Smooth muscle cell (in vitro differentiated cells): ENCODE measurements around the gene CACNA1G. TPM values are rescaled to one million over a fixed set of nuclear protein-coding genes. Genes with fewer than 3 reads are reported as not detected.

Source experiments
- DNase-seq: peaks from one replicate; lab custom pipeline; 2025; ENCODE audit not compliant: unreplicated experiment; lab: John Stamatoyannopoulos, UW
- H2AFZ ChIP-seq: fragments of 200-600 bp; sonication (generic); 2 replicates; pipeline ENCODE4 v1.6.0; 2016; ENCODE audit warnings: antibody characterized with exemption, low read depth, mild to moderate bottlenecking
- H3F3A ChIP-seq: fragments of 200-600 bp; sonication (generic); 2 replicates; pipeline ENCODE4 v1.6.0; 2017; ENCODE audit warnings: antibody characterized with exemption, low read depth
- H3K27ac ChIP-seq: fragments of 200-600 bp; sonication (generic); 2 replicates; pipeline ENCODE4 v1.5.1; 2016; ENCODE audit warnings: low read depth, mild to moderate bottlenecking
- H3K27me3 ChIP-seq: fragments of 200-600 bp; sonication (generic); 2 replicates; pipeline ENCODE4 v1.6.1; 2016; ENCODE audit warnings: low read depth, mild to moderate bottlenecking
- H3K36me3 ChIP-seq: fragments of 200-600 bp; sonication (generic); 2 replicates; pipeline ENCODE4 v1.5.1; 2016; ENCODE audit warnings: low read depth
- H3K4me1 ChIP-seq: fragments of 200-600 bp; sonication (generic); 2 replicates; pipeline ENCODE4 v1.5.1; 2016; ENCODE audit warnings: low read depth
- H3K4me2 ChIP-seq: fragments of 200-600 bp; sonication (generic); 2 replicates; pipeline ENCODE4 v1.6.0; 2016; ENCODE audit warnings: mild to moderate bottlenecking
- H3K4me3 ChIP-seq: fragments of 200-600 bp; sonication (generic); 2 replicates; pipeline ENCODE4 v1.5.1; 2016; ENCODE audit warnings: mild to moderate bottlenecking
- H3K79me2 ChIP-seq: fragments of 200-600 bp; sonication (generic); 2 replicates; pipeline ENCODE4 v1.6.0; 2016; ENCODE audit warnings: low read depth, mild to moderate bottlenecking
- H3K9ac ChIP-seq: fragments of 200-600 bp; sonication (generic); 2 replicates; pipeline ENCODE4 v1.6.0; 2016; ENCODE audit warnings: low read depth
- H3K9me3 ChIP-seq: fragments of 200-600 bp; sonication (generic); replicated peaks from 2 replicates; pipeline ENCODE4 v1.5.1; 2016; ENCODE audit warnings: low read depth
- H4K20me1 ChIP-seq: fragments of 200-600 bp; sonication (generic); 2 replicates; pipeline ENCODE4 v1.6.0; 2016; ENCODE audit warnings: low read depth
- WGBS: methylation state at CpG from one replicate; pipeline ENCODE4 v1.1.7; 2016; ENCODE audit warnings: low lambda C conversion rate; 5-methylcytosine and 5-hydroxymethylcytosine counted together
- polyA plus RNA-seq: library from polyadenylated mRNA; unstranded; fragments of >200 nt; fragmentation: Nextera tagmentation; extraction: Ambion mirVana; gene quantifications from 2 replicates; pipeline ENCODE4 v1.2.1, GENCODE V29; 2016
- total RNA-seq: library from RNA; depleted of rRNA; stranded (reverse); fragments of >200 nt; gene quantifications from 2 replicates; pipeline ENCODE4 v1.2.3, GENCODE V29; 2014
- TF ChIP-seq, protein P1 (sequence below): fragments of 200-600 bp; sonication (generic); IDR thresholded peaks from 2 replicates; pipeline ENCODE4 v1.5.1; 2017; ENCODE audit warnings: borderline replicate concordance, mild to moderate bottlenecking, antibody characterized with exemption; ENCODE audit not compliant: insufficient read depth, poor library complexity, severe bottlenecking

Gene CACNA1G
- total and polyA plus RNA-seq, 2 experiments from 2014 or later, result 1.6 to 1.7 TPM

- Histone ChIP-seq H2AFZ (no peak overlapping the region), H3K36me3 (no peaks in the 10 kb centered on the region), H4K20me1 (no peaks in the 10 kb centered on the region), H3K4me3 (no peak overlapping the region), H3K4me2 (no peak overlapping the region), H3K27me3 (peaks cover 48% of the 10 kb centered on the region), H3K9me3 (no peaks in the 10 kb centered on the region), H3K9ac (no peak overlapping the region), H3F3A (peaks cover 15% of the 10 kb centered on the region), H3K4me1 (peaks cover 5% of the 10 kb centered on the region), H3K27ac (no peak overlapping the region), H3K79me2 (no peaks in the 10 kb centered on the region)
- no peak for DNase-seq
- TF ChIP-seq, protein P1, sequence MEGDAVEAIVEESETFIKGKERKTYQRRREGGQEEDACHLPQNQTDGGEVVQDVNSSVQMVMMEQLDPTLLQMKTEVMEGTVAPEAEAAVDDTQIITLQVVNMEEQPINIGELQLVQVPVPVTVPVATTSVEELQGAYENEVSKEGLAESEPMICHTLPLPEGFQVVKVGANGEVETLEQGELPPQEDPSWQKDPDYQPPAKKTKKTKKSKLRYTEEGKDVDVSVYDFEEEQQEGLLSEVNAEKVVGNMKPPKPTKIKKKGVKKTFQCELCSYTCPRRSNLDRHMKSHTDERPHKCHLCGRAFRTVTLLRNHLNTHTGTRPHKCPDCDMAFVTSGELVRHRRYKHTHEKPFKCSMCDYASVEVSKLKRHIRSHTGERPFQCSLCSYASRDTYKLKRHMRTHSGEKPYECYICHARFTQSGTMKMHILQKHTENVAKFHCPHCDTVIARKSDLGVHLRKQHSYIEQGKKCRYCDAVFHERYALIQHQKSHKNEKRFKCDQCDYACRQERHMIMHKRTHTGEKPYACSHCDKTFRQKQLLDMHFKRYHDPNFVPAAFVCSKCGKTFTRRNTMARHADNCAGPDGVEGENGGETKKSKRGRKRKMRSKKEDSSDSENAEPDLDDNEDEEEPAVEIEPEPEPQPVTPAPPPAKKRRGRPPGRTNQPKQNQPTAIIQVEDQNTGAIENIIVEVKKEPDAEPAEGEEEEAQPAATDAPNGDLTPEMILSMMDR, result no peak
- WGBS, result 89% methylated on average over 9 of the region's 9 CpGs
Observed at GRCh38 chr17:50633683-50634082, 73.2 kb downstream of the CACNA1G start.

DNA sequence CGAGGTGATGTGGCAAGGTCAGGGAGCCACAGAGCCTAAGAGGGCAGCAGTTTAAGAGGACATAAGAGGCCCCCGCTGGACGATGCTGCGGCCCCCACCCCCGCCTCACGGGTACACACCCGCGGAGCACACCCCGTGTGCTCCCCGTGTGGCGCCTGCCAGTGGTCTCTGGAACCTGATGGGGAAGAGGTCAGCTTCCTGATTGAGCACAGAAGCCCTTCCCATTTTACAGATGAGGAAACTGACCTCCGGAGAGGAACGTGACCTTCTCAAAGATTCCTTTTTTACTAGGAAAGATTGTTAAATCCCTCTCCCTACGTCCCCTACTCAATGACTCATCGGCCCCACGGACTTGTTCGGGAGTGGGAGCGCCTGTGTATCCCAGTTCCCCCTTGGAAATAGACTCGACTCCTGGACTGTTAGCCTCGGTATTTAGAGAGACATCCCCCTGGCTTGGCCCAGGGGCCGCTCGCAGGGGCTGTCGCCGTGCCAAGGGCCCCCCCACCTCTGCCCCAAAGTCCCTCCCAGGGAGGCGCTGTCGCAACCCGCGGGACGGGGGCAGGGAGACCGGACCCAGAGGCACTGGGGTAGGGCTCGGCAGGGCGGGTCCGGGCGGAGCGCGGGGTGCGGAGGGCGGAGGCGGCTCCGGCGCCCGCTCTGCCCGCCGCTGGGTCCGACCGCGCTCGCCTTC is 73.9 kb downstream of the CACNA1G start, which contains the start of gene ABCC3:
Gene ABCC3 (plus strand): TSS at position 658 of the 691 bp plus-strand sequence. CDS start 56 bp downstream, outside the sequence.
- H3K27me3 ChIP-seq, result peaks cover 48% of the 10 kb centered on the region
- no peak within 1 kb of the TSS for H3K9ac ChIP-seq
- H3K79me2 ChIP-seq, result no peaks in the 10 kb centered on the region
- peak within 1 kb of the TSS; percentile 80 for H2AFZ ChIP-seq
- H3K9me3 ChIP-seq, result no peaks in the 10 kb centered on the region
- peak within 1 kb of the TSS; percentile 94 for H3K4me2 ChIP-seq
- peak within 1 kb of the TSS; percentile 57 for H3K4me3 ChIP-seq
- DNase-seq, result no peak
- peaks cover 5% of the 10 kb centered on the region for H3K4me1 ChIP-seq
- no peaks in the 10 kb centered on the region for H3K36me3 ChIP-seq
- WGBS, result 22% methylated on average over 30 of the region's 48 CpGs
- H4K20me1 ChIP-seq, result no peaks in the 10 kb centered on the region
- H3K27ac ChIP-seq, result no peak within 1 kb of the TSS
- TF ChIP-seq, protein P1, result no peak
- peaks cover 19% of the 10 kb centered on the region for H3F3A ChIP-seq

DNA sequence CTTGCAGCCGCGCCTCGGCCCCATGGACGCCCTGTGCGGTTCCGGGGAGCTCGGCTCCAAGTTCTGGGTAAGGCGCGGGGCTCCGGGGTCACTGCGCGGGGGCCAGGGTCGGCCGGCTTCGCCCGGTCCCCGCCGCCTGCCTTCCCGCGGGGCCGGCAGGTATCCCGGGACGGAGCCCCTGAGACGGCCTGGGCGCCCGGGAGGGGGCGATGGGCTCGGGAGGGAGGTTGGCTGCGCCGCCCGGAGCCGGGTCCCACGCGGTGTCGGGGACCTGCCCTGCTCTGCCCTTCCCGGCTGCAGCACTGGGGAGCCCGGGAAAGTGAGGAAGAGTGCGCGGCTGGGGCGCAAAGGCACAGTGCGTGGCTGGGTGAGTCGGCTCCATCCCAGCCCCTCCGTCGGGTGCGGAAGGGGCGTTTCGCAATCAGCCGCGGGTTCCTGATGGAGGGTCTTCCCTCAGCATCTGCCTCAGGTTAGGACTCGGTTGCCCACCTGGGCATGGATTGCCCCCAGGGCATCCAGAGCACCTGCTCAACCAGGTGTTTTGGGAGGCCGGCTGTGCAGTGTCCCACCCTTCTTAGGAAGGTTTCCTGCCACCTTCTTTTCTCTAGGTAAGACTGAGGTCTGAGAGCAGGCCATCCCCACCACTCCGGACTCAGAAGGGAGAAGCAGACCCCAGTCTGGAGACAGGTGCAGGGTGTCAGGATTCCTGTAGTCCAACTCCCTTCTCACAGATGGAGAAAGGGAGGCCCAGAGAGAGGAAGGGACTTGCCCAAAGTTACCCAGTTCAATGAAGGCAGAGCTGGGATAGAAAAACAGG is 74.6 kb downstream of the CACNA1G start:
- no peaks in the 10 kb centered on the region for H3K36me3 ChIP-seq
- H3K4me3 ChIP-seq, result peak overlapping the region; percentile 57
- peaks cover 8% of the 10 kb centered on the region for H3K4me1 ChIP-seq
- H3K27me3 ChIP-seq, result peaks cover 48% of the 10 kb centered on the region
- TF ChIP-seq, protein P1, result no peak
- H2AFZ ChIP-seq, result peak overlapping the region; percentile 80
- H4K20me1 ChIP-seq, result no peaks in the 10 kb centered on the region
- H3K27ac ChIP-seq, result no peak overlapping the region
- no peak overlapping the region for H3K9ac ChIP-seq
- 11% methylated on average over 40 of the region's 52 CpGs for WGBS
- H3F3A ChIP-seq, result peaks cover 27% of the 10 kb centered on the region
- peak overlapping the region; percentile 94 for H3K4me2 ChIP-seq
- no peaks in the 10 kb centered on the region for H3K79me2 ChIP-seq
- H3K9me3 ChIP-seq, result no peaks in the 10 kb centered on the region
- no peak for DNase-seq
